Rectal smooth muscle tissue (tissue), 1 donor: ENCODE measurements around the gene PTK6.

Experiments
- H3K27ac ChIP-seq: one replicate; pipeline ENCODE4 v1.7.0; 2013; ENCODE audit warnings: low read depth, low read length, inconsistent platforms
- H3K27me3 ChIP-seq: one replicate; pipeline ENCODE4 v1.7.0; 2013; ENCODE audit warnings: low read length; ENCODE audit not compliant: control insufficient read depth, insufficient read depth
- H3K36me3 ChIP-seq: one replicate; pipeline ENCODE4 v1.7.0; 2013; ENCODE audit warnings: low read length; ENCODE audit not compliant: control insufficient read depth, insufficient read depth
- H3K4me1 ChIP-seq: one replicate; pipeline ENCODE4 v1.7.0; 2013; ENCODE audit warnings: low read length; ENCODE audit not compliant: control insufficient read depth, insufficient read depth
- H3K4me3 ChIP-seq: one replicate; pipeline ENCODE4 v1.7.0; 2013; ENCODE audit warnings: low read length
- H3K9ac ChIP-seq: one replicate; pipeline ENCODE4 v1.7.0; 2013; ENCODE audit warnings: low read length

Gene PTK6

DNA sequence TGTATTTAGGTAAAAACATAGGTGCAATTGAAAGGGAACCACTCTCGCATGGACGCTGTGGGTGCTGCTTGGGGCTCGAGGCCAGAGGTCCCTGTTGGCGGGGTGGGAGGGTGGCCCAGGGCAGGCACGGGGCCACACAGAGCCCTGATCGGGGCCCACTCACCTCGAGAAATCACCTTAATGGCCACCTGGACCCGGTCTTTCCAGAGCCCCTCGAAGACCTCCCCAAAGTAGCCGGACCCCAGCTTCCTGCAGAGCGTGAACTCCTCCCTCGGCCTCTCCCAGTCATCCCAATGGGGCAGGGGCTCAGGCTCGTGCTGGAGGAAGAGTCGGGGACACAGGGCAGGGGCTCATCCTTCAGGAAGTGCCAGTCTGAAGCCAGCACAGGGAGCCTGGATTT lies 3.8 kb downstream of the PTK6 start:
- no peak overlapping the region for H3K4me3 ChIP-seq
- H3K36me3 ChIP-seq: no peaks in the 10 kb centered on the region
- no peak overlapping the region for H3K27ac ChIP-seq
- H3K4me1 ChIP-seq: no peaks in the 10 kb centered on the region
- H3K9ac ChIP-seq: no peak overlapping the region
- peaks cover 14% of the 10 kb centered on the region for H3K27me3 ChIP-seq

GRCh38 chr20:63532449-63532971 lies 4.7 kb downstream of the PTK6 start:
- Histone ChIP-seq H3K27ac (no peak overlapping the region), H3K4me3 (no peak overlapping the region), H3K27me3 (peaks cover 14% of the 10 kb centered on the region)

DNA sequence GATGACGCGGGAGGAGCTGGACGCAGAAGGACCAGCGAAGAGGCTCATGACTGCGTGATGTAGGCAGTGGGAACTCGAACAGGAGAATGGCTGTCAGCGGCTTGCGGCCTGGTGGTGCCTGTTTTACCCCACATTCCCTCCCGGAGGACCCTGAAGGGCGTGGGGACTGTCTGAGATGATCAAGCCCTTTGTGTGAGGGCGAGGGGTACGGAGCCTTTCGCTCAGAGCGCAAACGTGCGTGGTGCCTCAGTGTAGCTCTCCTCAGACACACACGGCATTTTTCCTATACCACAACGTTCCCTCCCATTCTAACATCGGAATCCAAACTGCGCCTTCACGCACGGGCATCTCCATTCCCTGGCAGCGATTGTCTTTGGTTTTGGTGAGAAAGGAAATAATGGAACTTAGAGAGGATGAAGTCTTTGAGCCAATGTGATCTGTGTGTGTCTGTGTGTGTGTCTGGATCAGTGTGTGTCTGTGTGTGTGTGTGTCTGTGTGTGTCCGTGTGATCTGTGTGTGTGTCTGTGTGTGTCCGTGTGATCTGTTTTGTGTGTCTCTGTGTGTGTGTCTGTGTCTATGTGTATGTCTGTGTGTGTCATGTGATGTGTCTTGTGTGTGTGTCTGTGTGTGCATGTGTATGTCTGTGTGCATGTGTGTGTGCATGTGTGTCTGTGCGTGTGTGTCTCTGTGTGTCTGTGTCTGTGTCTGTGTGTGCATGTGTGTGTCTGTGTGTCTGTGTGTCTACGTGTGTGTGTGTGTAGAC lies 5.3 kb downstream of the PTK6 start:
- peaks cover 11% of the 10 kb centered on the region for H3K27me3 ChIP-seq
- H3K4me3 ChIP-seq: no peak overlapping the region
- no peaks in the 10 kb centered on the region for H3K4me1 ChIP-seq
- no peak overlapping the region for H3K9ac ChIP-seq
- H3K36me3 ChIP-seq: no peaks in the 10 kb centered on the region
- no peak overlapping the region for H3K27ac ChIP-seq

More at GRCh38 chr20:63532449-63532971, 4.7 kb downstream of the PTK6 start:
- no peak overlapping the region for H3K9ac ChIP-seq
- no peaks in the 10 kb centered on the region for H3K4me1 ChIP-seq
- H3K36me3 ChIP-seq: no peaks in the 10 kb centered on the region

DNA sequence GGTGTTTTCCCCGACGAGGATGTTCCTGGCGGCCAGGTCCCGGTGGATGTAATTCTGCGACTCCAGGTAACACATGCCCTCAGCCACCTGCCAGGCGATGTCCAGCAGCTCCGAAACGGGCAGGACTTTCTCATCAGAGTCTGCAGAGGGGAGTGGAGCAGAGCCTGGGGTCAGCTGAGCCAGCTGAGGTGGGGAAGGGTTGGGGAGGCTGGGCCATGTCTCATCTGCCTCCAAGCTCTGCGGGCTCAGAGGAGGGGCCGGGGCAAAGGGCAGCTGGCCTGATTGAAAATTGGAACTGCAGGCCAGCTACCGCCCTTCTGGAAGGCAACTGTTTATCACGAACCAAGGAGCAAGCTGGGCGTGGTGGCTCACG lies 6.4 kb downstream of the PTK6 start:
- Histone ChIP-seq H3K4me3 (no peak overlapping the region), H3K27me3 (peaks cover 9% of the 10 kb centered on the region), H3K36me3 (no peaks in the 10 kb centered on the region), H3K9ac (no peak overlapping the region), H3K27ac (no peak overlapping the region), H3K4me1 (no peaks in the 10 kb centered on the region)

DNA sequence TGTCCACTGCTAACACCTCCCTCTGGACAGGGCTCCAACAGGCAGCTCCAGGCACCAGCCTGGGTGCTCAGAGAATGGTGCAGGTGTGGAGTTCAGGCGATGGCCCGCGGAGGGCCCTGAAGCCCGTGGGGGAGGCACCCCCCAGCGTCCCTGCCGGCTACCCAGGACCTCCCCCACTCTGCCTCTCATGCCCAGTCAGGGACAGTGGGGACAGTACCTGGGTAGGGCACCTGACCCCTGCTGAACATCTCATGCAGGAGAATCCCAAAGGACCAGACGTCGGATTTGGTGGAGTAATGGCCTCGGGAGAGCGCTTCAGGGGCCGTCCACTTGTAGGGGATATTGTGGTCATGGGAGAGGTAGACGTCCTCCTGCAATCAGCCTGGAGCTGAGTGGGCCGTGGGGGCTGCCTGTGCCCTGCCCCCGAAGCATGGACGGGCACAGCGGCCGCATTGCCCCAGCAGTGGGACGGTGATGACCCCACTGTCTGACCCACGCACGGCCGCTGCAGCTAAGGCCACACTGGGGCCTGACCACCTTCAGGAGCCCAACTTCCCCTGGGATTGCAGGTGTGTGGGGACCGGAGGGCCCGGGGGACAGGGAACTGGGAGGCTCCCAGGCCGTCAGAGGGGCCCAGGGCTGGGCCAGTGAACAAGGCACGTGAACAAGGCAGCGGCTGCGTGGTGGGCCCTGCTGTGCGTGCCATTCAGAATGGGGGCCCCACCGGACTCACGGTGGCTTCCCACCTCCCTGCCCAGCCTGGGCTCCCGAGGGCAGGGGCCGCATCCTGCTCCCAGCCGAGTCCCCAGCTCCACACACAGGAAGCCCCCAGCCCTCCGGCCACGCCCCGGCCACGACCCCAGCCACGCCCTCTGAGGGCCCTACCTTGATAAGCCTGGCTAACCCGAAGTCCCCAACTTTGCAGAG lies 7.1 kb downstream of the PTK6 start:
- no peaks in the 10 kb centered on the region for H3K36me3 ChIP-seq
- no peaks in the 10 kb centered on the region for H3K4me1 ChIP-seq
- H3K9ac ChIP-seq: no peak overlapping the region
- no peak overlapping the region for H3K4me3 ChIP-seq
- H3K27me3 ChIP-seq: peaks cover 9% of the 10 kb centered on the region
- H3K27ac ChIP-seq: no peak overlapping the region

DNA sequence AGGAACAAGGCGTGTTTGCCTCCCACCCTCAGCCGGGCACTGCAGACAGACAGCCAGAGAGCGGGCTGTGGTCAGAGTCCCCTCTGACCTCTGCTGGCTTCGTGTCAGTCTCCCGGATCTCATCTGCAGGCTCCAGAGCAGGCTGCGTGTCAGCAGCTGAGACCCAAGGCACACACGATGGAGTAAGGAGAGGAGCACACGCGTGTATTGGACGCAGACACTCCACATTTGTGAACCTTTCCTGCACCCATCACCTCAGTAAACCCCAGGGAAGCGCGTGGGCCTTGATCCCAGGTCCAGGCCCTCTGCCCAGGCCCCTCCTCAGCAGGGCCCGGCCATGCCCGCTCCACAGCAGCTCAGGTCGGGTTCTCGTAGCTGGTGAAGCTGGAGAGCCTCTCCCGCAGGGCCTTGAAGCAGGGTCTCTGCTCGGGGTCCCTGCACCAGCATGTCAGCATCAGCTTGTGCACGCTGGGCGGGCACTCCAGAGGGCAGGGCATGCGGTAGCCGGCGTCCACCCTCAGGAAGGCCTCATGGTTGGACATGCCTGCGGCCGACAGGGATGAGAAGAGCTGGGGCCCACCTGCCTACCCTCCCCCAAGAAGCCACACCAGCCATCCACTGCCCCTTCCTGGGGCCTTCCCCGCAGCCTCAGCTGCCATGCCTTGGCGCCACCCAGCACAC lies 7.9 kb downstream of the PTK6 start:
- Histone ChIP-seq H3K27ac (no peak overlapping the region), H3K36me3 (no peaks in the 10 kb centered on the region), H3K4me1 (no peaks in the 10 kb centered on the region)

DNA sequence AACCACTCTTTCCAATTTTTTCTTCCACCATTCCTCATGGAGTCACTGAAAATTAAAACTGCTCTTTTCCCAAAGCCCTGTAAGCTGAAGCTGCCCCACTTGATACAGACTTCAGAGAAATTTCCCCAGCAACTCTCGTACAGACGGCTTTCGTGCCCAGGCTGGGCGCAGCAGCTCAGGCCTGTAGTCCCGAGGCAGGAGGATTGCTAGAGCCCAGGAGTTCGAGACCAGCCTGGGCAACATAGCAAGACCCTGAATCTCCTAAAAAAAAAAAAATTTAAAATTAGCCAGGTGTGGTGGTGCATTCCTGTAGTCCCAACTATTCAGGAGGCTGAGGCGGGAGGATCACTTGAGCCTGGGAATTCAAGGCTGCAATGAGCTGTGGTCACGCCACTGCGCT lies 10.0 kb downstream of the PTK6 start:
- Histone ChIP-seq H3K4me1 (peaks cover 3% of the 10 kb centered on the region), H3K9ac (no peak overlapping the region), H3K27me3 (peaks cover 5% of the 10 kb centered on the region), H3K36me3 (peaks cover 7% of the 10 kb centered on the region), H3K4me3 (no peak overlapping the region), H3K27ac (no peak overlapping the region)

More for the DNA sequence above, 7.9 kb downstream of the PTK6 start:
- H3K9ac ChIP-seq: no peak overlapping the region
- H3K27me3 ChIP-seq: peaks cover 8% of the 10 kb centered on the region
- no peak overlapping the region for H3K4me3 ChIP-seq

DNA sequence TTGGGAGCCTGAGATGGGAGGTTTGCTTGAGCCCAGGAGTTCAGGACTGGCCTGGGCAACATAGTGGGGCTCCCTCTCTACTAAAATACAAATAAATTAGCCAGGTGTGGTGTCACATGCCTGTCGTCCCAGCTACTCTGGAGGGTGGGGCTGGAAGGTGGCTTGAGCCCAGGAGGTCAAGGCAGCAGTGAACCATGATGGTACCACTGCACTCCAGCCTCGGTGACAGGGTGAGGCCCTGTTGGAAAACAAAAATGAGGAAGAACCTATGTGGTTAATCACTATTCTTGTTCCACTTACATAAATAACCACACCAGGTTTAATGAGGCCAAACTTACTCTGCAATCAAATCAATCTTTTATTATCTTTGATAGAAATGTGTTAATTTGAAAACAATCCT lies 11.2 kb downstream of the PTK6 start:
- Histone ChIP-seq H3K4me3 (no peak overlapping the region), H3K27me3 (no peaks in the 10 kb centered on the region), H3K27ac (no peak overlapping the region), H3K9ac (no peak overlapping the region), H3K4me1 (peaks cover 8% of the 10 kb centered on the region), H3K36me3 (peaks cover 7% of the 10 kb centered on the region)

GRCh38 chr20:63525185-63525584 lies 12.0 kb downstream of the PTK6 start:
- Histone ChIP-seq H3K27ac (no peak overlapping the region), H3K27me3 (no peaks in the 10 kb centered on the region), H3K4me3 (no peak overlapping the region), H3K9ac (no peak overlapping the region), H3K4me1 (peaks cover 8% of the 10 kb centered on the region), H3K36me3 (peaks cover 7% of the 10 kb centered on the region)

- Histone ChIP-seq H3K36me3 (peaks cover 7% of the 10 kb centered on the region), H3K27ac (no peak overlapping the region), H3K27me3 (no peaks in the 10 kb centered on the region), H3K4me3 (no peak overlapping the region), H3K9ac (no peak overlapping the region), H3K4me1 (peaks cover 8% of the 10 kb centered on the region)
Observed at GRCh38 chr20:63522981-63523611, 14.1 kb downstream of the PTK6 start.

GRCh38 chr20:63522091-63522868 lies 14.9 kb downstream of the PTK6 start:
- Histone ChIP-seq H3K36me3 (peaks cover 7% of the 10 kb centered on the region), H3K4me3 (peak overlapping the region; percentile 57), H3K27me3 (no peaks in the 10 kb centered on the region), H3K4me1 (peaks cover 8% of the 10 kb centered on the region), H3K27ac (no peak overlapping the region), H3K9ac (no peak overlapping the region)
